HG03135 (cell line): ENCODE data around the gene PLA2G4A.
"Not testable (repeated sequence)": the region's sequence is repeated elsewhere in the genome, so short reads cannot be mapped to it uniquely, and the experiment has no call there.

Source experiments
- ATAC-seq: cut with Tn5 transposase; IDR thresholded peaks from one replicate; pipeline ENCODE4 v1.9.1; 2021; ENCODE audit warnings: mild to moderate bottlenecking, moderate library complexity; ENCODE audit not compliant: unreplicated experiment

Gene PLA2G4A

GRCh38 chr1:186915555-186915954 lies 86.8 kb downstream of the PLA2G4A start:
- ATAC-seq: no peak

- not testable (repeated sequence) for ATAC-seq
These were observed 88.5 kb downstream of the PLA2G4A start for GRCh38 chr1:186917106-186917786.

GRCh38 chr1:186921386-186921785 lies 92.6 kb downstream of the PLA2G4A start:
- ATAC-seq: not testable (repeated sequence)

- not testable (repeated sequence) for ATAC-seq
These were observed 94.1 kb downstream of the PLA2G4A start for GRCh38 chr1:186922814-186923213.

GRCh38 chr1:186923486-186923885 lies 94.7 kb downstream of the PLA2G4A start:
- no peak for ATAC-seq

GRCh38 chr1:186925881-186926669 lies 97.3 kb downstream of the PLA2G4A start:
- no peak for ATAC-seq

- ATAC-seq: no peak
These were observed 99.1 kb downstream of the PLA2G4A start for GRCh38 chr1:186927884-186928283.

- no peak for ATAC-seq
These were observed 101.5 kb downstream of the PLA2G4A start for GRCh38 chr1:186930238-186930637.

GRCh38 chr1:186937016-186937670 lies 108.4 kb downstream of the PLA2G4A start:
- ATAC-seq: no peak

- ATAC-seq: no peak
These were observed 115.3 kb downstream of the PLA2G4A start for GRCh38 chr1:186943891-186944686.

- ATAC-seq: no peak
These were observed 116.4 kb downstream of the PLA2G4A start for GRCh38 chr1:186945146-186945545.

GRCh38 chr1:186948535-186948934 lies 119.8 kb downstream of the PLA2G4A start:
- no peak for ATAC-seq

- no peak for ATAC-seq
These were observed 120.4 kb downstream of the PLA2G4A start for GRCh38 chr1:186949173-186949572.

- no peak for ATAC-seq
These were observed 121.8 kb downstream of the PLA2G4A start for GRCh38 chr1:186950547-186950946.

GRCh38 chr1:186953876-186954275 lies 125.1 kb downstream of the PLA2G4A start:
- no peak for ATAC-seq

GRCh38 chr1:186957314-186957713 lies 128.6 kb downstream of the PLA2G4A start:
- ATAC-seq: no peak

GRCh38 chr1:186958520-186958919 lies 129.8 kb downstream of the PLA2G4A start:
- ATAC-seq: no peak

- no peak for ATAC-seq
These were observed 132.1 kb downstream of the PLA2G4A start for GRCh38 chr1:186960861-186961260.

GRCh38 chr1:186965847-186966246 lies 137.1 kb downstream of the PLA2G4A start:
- no peak for ATAC-seq

GRCh38 chr1:186966456-186966855 lies 137.7 kb downstream of the PLA2G4A start:
- no peak for ATAC-seq
